GM15510 (cell line): ENCODE data around the gene MATN4.

ENCODE experiments used
- POLR2A ChIP-seq: IDR thresholded peaks from 3 replicates; pipeline ENCODE4 v1.6.1; 2011; ENCODE audit warnings: borderline replicate concordance; ENCODE audit not compliant: insufficient read length; ENCODE audit errors: extremely low read depth

Gene MATN4

GRCh38 chr20:45307076-45307640, 941 bp downstream of the MATN4 start:
- TF ChIP-seq POLR2A, result no peak

GRCh38 chr20:45306431-45306982, 1.6 kb downstream of the MATN4 start, which contains the start of gene RBPJL:
Gene RBPJL (plus strand): TSS chr20:45306840. CDS start chr20:45306923, 83 bp downstream.
- no peak for TF ChIP-seq POLR2A

GRCh38 chr20:45305262-45305661, 2.8 kb downstream of the MATN4 start:
- no peak for TF ChIP-seq POLR2A

GRCh38 chr20:45304464-45304999, 3.6 kb downstream of the MATN4 start:
- no peak for TF ChIP-seq POLR2A

- TF ChIP-seq POLR2A, result no peak
Observed at GRCh38 chr20:45303586-45304463, 4.3 kb downstream of the MATN4 start.

- TF ChIP-seq POLR2A, result no peak
Observed at GRCh38 chr20:45301824-45302271, 6.3 kb downstream of the MATN4 start.

DNA sequence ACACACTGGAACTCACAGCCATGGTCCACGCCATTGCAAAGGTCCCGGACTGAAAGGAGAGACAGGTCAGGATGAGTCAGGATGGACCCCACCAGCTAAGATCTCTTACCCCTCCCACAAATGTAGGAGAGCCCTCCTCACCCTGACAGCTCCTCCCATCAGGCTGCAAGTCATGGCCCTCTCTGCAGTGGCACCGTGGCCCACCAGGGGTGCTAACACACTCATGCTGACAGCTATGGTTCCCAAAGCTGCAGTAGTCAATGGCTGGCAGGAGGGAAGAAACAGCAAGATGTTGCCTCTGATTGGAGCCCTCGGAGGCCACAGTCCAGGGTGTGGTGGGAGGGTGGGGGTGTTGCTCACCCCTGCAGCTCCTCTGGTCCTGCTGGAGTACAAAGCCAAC, 7.1 kb downstream of the MATN4 start:
- TF ChIP-seq POLR2A, result no peak

DNA sequence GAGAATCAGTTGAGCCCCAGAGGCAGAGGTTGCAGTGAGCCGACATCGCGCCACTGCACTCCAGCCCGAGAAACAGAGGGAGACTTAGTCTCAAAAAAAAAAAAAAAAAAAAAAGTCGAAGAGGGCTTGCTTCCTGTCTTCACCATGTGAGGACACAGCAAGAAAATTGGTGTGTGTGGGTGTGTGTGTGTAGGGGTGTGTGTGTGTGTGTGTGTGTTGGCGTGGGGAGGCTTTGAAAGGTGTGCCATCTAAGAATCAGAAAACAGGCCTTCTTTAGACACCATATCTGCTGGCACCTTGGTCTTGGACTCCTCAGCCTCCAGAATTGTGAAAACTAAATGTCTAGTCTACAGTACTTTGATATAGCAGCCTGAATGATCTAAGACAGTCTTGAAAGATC, 8.3 kb downstream of the MATN4 start:
- TF ChIP-seq POLR2A, result no peak

GRCh38 chr20:45297786-45298497, 10.2 kb downstream of the MATN4 start:
- no peak for TF ChIP-seq POLR2A

DNA sequence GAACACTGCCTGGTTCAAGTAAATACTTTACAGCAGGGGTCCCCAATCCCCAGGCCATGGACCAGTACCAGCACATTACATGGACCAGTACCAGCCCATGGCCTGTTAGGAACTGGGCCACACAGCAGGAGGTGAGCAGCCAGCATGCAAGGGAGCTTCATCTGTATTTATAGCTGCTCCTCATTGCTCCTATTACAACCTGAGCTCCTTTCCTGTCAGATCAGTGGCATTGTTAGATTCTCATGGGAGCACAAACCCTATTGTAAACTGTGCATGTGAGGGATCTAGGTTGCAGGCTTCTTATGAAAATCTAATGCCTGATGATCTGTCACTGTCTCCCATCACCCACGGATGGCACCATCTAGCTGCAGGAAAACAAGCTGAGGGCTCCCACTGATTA, 13.4 kb downstream of the MATN4 start:
- TF ChIP-seq POLR2A, result no peak

DNA sequence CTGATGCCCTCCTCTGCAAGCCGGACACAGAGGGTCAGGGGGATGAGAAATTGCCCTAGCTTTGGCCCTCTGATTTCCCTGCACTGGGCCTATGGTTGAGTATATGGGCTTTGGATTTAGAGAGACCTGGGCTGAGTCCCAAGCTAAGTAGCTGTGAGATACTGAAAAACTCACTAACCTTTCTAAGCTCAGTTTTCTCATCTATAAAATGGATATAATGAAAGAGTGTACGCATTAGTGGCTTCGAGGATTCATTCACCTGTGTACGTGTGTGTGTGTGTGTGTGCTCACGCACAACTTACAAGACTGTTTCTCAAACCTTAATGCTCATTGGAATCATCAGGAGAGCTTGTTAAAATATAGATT, 14.1 kb downstream of the MATN4 start:
- no peak for TF ChIP-seq POLR2A

DNA sequence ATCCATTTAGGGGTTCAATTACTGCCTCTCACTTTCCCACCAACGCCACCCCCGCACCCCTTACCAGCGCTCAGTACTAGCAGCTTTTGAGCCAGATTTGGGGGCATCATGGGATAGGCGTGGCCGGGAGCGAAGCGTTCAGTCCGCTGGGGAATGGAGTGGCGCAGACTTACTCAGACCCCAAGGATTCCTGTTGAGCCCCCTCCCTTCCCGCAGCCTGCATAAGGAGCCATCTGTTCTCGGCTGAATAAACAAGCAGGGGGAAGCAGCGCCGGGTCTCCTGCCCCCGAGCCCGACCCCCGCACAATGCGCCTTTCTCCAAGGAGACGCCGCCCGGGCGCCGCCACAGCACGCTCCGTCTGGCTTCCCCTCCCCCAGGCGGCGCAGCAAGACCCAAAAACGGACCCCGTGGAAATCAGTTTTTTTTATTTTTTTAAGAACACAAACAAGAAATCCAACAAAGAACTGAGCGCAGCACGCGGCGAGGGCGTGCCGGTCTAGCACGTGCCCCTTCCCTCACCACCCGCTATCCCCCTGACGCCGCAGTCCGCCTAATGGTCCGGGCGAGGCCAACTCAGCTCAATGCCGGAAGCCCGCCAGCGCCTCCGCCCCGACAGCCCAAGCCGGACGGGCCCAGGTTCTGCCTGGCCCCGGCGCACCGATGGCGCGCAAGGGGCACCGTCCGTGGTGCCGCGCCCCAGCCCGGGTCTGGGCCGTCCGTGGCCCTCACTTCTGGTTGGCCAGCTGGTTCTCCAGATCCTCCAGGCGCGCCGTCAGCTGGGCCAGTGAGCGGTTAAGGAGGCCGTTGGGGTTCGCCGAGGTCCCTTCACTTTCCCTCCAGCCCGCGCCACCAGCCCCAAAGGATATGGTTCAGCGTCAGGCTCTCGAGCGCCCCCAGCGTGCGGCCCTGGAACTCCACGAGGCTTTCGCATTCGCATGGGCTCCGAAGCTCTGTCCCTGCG, 14.8 kb downstream of the MATN4 start:
- TF ChIP-seq POLR2A, result no peak

DNA sequence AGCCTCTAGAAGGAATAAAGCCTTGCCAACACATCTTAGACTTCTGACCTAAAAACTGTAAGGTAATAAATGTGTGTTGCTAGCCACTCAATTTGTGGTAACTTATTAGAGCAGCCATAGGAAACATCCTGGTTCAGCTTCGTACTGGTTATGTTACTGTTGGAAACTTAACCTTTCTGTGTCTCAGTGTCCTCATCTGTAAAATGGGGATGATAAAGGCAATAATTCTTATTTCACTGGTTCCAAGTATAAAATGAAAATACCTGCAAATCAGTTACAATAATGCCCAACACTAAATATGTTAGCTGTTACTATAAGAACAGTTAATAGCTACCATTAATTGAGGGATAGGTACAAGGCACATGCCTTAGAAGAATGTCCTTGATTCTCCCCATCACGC, 15.8 kb downstream of the MATN4 start:
- TF ChIP-seq POLR2A, result no peak

GRCh38 chr20:45291526-45291925, 16.6 kb downstream of the MATN4 start:
- TF ChIP-seq POLR2A, result no peak
